A673 (cell line): ENCODE measurements around the gene CLASP1. TPM values are rescaled to one million over a fixed set of nuclear protein-coding genes. Genes with fewer than 3 reads are reported as not detected.

Source experiments
- BruUV-seq: library from RNA; stranded (reverse); fragments of 400-500 nt; replicated peaks from 2 replicates; lab custom pipeline; 2021; lab: Mats Ljungman, UMichigan
- CTCF ChIA-PET: fragments of 300-600 bp; sonication (Branson Sonifier 250); formaldehyde crosslinking; loops from one replicate; lab custom pipeline; 2022; ENCODE audit warnings: antibody characterized with exemption; lab: Charles Lee
- POLR2A ChIA-PET: fragments of 300-600 bp; sonication (Branson Sonifier 250); formaldehyde crosslinking; loops from one replicate; lab custom pipeline; 2022; ENCODE audit warnings: antibody characterized with exemption; ENCODE audit not compliant: low non-redundant PET; lab: Charles Lee
- DNase-seq: peaks from one replicate; pipeline ENCODE4 v3.0.0-alpha.2; 2015; ENCODE audit warnings: low spot score
- H3K27ac ChIP-seq: fragments of 200-600 bp; sonication (generic); 2 replicates; pipeline ENCODE4 v1.5.1; 2016; ENCODE audit warnings: mixed run types, low read depth, mild to moderate bottlenecking, mixed read lengths, antibody characterized with exemption, low read length; ENCODE audit not compliant: poor library complexity, severe bottlenecking
- H3K27me3 ChIP-seq: fragments of 200-600 bp; sonication (generic); replicated peaks from 2 replicates; pipeline ENCODE4 v1.6.1; 2017; ENCODE audit warnings: mixed run types, low read depth, mild to moderate bottlenecking, mixed read lengths, antibody characterized with exemption, low read length; ENCODE audit not compliant: insufficient read depth, poor library complexity
- H3K36me3 ChIP-seq: fragments of 200-600 bp; sonication (generic); 2 replicates; pipeline ENCODE4 v1.6.1; 2016; ENCODE audit warnings: mixed run types, mild to moderate bottlenecking, mixed read lengths, antibody characterized with exemption, low read length; ENCODE audit not compliant: insufficient read depth, poor library complexity, severe bottlenecking
- H3K4me1 ChIP-seq: fragments of 200-600 bp; sonication (generic); 2 replicates; pipeline ENCODE4 v1.6.1; 2017; ENCODE audit warnings: mixed run types, mild to moderate bottlenecking, mixed read lengths, antibody characterized with exemption, low read length; ENCODE audit not compliant: insufficient read depth, poor library complexity, severe bottlenecking
- H3K4me3 ChIP-seq: fragments of 200-600 bp; sonication (generic); 2 replicates; pipeline ENCODE4 v1.5.1; 2016; ENCODE audit warnings: low read depth, mixed run types, mild to moderate bottlenecking, mixed read lengths, low read length; ENCODE audit not compliant: poor library complexity, severe bottlenecking
- H3K9me3 ChIP-seq: fragments of 200-600 bp; sonication (generic); 2 replicates; pipeline ENCODE4 v1.6.1; 2016; ENCODE audit warnings: mixed run types, low read depth, mild to moderate bottlenecking, mixed read lengths, antibody characterized with exemption, low read length; ENCODE audit not compliant: poor library complexity, severe bottlenecking
- EZH2 ChIP-seq: fragments of 200-600 bp; sonication (generic); IDR thresholded peaks from 2 replicates; pipeline ENCODE4 v1.6.1; 2017; ENCODE audit warnings: borderline replicate concordance, low read depth, mild to moderate bottlenecking, mixed read lengths, antibody characterized with exemption, low read length; ENCODE audit not compliant: poor library complexity, severe bottlenecking
- intact Hi-C: fragments of 100-400 bp; cut with micrococcal nuclease; formaldehyde crosslinking; loops from one replicate; pipeline ENCODE4 v1.10.0; 2022; ENCODE audit not compliant: unreplicated experiment
- total RNA-seq: library from RNA; stranded (reverse); gene quantifications from 2 replicates; pipeline ENCODE4 v1.2.3, GENCODE V29; 2021
- TF ChIP-seq, protein P1 (sequence below): fragments of 300-800, 200-600 bp; sonication (generic); conservative IDR thresholded peaks from 2 replicates; pipeline ENCODE4 v1.5.1; 2017; ENCODE audit warnings: low read depth, mild to moderate bottlenecking, antibody characterized with exemption, low read length, moderate library complexity, mixed read lengths

Gene CLASP1
- total RNA-seq, 1 experiment from 2014 or later: 69.1 TPM

- intact Hi-C loops: no loop called here
- no peaks in the 10 kb centered on the region for H3K9me3 ChIP-seq
- POLR2A ChIA-PET: no interaction called here
- no peak for DNase-seq
- no peak overlapping the region for H3K4me3 ChIP-seq
- TF ChIP-seq, protein P1, sequence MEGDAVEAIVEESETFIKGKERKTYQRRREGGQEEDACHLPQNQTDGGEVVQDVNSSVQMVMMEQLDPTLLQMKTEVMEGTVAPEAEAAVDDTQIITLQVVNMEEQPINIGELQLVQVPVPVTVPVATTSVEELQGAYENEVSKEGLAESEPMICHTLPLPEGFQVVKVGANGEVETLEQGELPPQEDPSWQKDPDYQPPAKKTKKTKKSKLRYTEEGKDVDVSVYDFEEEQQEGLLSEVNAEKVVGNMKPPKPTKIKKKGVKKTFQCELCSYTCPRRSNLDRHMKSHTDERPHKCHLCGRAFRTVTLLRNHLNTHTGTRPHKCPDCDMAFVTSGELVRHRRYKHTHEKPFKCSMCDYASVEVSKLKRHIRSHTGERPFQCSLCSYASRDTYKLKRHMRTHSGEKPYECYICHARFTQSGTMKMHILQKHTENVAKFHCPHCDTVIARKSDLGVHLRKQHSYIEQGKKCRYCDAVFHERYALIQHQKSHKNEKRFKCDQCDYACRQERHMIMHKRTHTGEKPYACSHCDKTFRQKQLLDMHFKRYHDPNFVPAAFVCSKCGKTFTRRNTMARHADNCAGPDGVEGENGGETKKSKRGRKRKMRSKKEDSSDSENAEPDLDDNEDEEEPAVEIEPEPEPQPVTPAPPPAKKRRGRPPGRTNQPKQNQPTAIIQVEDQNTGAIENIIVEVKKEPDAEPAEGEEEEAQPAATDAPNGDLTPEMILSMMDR: no peak
- TF ChIP-seq EZH2: no peak
- BruUV-seq: no TSS peak
- H3K27ac ChIP-seq: no peak overlapping the region
- peaks cover 22% of the 10 kb centered on the region for H3K36me3 ChIP-seq
- no peaks in the 10 kb centered on the region for H3K4me1 ChIP-seq
- CTCF ChIA-PET: no interaction called here
- H3K27me3 ChIP-seq: no peaks in the 10 kb centered on the region
Observed at GRCh38 chr2:121351521-121352318, 297.5 kb downstream of the CLASP1 start.

GRCh38 chr2:121350890-121351289 lies 298.4 kb downstream of the CLASP1 start:
- Histone ChIP-seq H3K4me1 (no peaks in the 10 kb centered on the region), H3K9me3 (no peaks in the 10 kb centered on the region), H3K27me3 (no peaks in the 10 kb centered on the region), H3K27ac (no peak overlapping the region), H3K4me3 (no peak overlapping the region), H3K36me3 (peaks cover 31% of the 10 kb centered on the region)
- no peak for TF ChIP-seq EZH2
- TF ChIP-seq, protein P1: no peak
- CTCF ChIA-PET: no interaction called here
- POLR2A ChIA-PET: no interaction called here
- intact Hi-C loops: no loop called here
- no peak for DNase-seq
- BruUV-seq: no TSS peak

DNA sequence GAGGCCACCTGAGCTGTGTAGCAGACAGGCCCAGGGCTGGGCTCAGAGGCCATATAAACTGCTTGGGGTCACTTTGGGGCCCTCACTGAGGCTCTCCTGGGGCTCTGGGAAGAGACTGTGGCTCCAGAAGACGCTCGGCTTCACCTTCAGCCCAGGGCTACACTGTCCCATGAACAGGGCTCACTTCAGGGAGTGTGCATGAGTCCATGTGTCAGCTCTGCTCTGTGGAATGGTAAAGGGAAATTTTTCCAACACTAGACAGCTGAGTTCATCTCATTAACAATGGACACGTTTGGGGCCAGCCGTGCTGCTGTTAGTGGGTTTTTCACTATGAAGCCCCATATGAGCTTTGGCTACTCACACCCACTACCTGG lies 298.9 kb downstream of the CLASP1 start:
- no TSS peak for BruUV-seq
- H3K4me3 ChIP-seq: no peak overlapping the region
- no peak overlapping the region for H3K27ac ChIP-seq
- intact Hi-C loops: no loop called here
- TF ChIP-seq EZH2: no peak
- TF ChIP-seq, protein P1: no peak
- POLR2A ChIA-PET: no interaction called here
- DNase-seq: no peak
- no peaks in the 10 kb centered on the region for H3K9me3 ChIP-seq
- peaks cover 35% of the 10 kb centered on the region for H3K36me3 ChIP-seq
- no peaks in the 10 kb centered on the region for H3K4me1 ChIP-seq
- CTCF ChIA-PET: no interaction called here
- H3K27me3 ChIP-seq: no peaks in the 10 kb centered on the region
